Activated CD4-positive, alpha-beta T cell treated with anti-CD3 and anti-CD28 coated beads, Interleukin-2, amount 50 U/mL, for 24 hours (primary cell): ENCODE data around the gene OR5C1.
"Not testable (repeated sequence)": the region's sequence is repeated elsewhere in the genome, so short reads cannot be mapped to it uniquely, and the experiment has no call there.

Source experiments
- DNase-seq, 2 donors: peaks; one replicate each; pipeline ENCODE4 v3.0.0-alpha.2; 2020; ENCODE audit warnings: low read depth in 1 of 2, low spot score in 1 of 2

Gene OR5C1

DNA sequence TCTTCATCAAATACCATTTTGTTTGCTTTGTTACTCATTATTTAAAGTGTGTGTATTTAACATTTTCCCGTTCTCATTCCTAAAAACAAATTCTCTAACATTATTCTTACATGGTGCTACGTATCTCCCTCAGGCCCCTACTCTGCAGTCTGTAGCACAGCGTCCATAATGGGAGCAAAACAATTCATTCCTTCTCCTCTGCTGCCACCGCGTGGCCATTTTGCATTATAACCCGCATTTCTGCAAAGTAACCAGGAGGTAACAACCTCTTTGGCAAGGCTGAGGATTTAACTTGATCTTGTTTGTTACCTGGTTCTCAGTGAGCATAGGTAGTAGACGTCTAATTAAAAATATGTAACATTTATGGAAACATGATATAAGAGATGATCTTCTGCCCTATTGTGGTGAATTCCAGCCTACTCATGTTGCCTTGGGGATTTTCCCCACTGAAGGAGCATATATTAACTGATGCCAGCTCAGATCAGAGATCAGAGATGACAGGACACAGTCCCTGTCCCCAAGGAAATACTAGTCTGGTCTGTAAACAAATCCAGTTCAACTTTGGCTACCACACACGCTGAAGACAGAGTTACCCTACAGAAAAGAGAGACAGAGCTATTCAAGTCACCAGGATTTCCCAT is 21.7 kb downstream of the OR5C1 start:
- DNase-seq, result peak; percentile 65 to 66

DNA sequence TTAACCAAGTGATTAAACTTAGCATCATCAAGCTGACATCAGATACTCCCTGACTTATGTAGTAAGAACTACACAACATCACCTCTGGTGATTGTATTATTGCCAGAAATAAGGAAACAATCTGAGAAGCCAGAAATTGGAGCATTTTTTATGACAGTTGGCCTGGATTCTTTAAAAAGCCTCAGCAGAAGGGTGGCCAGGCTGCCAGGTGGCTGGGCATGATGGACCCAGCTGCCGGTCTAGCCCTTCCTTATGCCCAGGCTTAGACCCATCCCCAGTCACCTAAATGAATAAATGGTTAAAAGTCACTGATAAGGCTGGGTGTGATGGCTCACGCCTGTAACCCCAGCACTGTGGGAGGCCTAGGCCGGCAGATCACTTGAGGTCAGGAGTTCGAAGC is 24.0 kb downstream of the OR5C1 start:
- no peak for DNase-seq

DNA sequence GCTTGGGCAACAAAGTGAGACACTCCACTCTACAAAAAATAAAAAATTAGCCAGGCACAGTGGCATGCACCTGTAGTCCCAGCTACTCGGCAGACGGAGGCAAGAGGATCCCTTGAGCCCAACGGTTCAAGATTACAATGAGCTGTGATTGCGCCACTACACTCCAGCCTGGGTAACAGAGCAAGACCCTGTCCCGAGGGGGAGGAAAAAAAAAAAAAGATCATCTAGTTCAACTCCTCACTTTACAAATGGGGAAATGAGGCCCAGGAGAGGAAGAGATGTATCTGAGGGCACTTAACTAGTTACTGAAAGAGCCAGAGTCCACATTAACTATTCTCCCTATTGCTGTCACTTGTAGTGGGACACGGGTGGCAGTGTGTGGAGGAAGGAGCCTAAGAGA is 25.8 kb downstream of the OR5C1 start:
- DNase-seq, result no peak

DNA sequence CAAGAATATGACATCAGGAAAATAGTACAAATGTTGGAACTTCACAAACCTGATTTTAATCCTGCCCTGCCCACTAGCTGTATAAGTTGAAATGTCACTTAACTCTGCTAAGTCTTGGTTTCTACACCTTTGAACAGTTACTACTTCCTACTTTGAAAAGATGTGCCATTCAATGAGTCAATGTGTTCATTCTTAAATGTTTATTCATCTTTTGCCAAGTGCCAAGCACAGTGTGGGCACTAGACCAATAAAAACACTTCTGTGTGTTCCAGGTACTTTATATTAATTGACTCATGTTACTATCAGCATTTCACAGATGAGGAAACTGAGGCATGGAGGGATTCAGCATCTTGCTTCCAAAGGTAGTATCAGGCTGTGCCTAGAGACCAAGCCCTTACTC is 26.8 kb downstream of the OR5C1 start:
- no peak for DNase-seq

DNA sequence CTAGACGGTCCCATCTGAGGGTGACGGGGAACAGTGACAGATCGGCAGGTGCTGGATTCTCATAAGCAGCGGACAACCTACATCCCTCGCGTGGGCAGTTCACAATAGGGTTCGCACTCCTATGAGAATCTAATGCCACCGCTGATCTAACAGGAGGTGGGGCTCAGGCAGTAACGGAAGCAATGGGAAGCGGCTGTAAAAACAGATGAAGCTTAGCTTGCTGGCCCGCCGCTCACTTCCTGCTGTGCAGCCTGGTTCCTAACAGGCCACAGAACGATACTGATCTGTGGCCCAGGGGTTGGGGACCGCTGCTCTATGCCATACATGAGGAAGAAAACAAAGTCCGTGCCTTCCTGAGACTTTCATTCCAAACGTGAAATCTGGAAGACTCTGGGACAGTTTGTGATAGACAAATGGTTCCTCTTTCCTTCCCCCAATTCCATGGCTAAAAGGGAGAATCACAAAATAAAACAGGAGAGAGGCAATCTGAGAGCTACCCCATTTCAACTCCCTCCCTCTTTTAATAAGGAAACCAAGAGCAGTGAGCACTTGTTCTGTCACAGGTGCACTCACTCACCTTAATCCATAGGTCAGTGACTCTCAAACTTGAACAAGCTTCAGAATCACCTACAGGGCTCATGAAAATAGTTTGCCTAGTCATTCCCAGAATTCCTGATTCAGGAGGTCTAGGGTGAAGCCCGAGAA is 27.6 kb downstream of the OR5C1 start:
- DNase-seq, result peak in 1 of 2 donors; percentile 9

DNA sequence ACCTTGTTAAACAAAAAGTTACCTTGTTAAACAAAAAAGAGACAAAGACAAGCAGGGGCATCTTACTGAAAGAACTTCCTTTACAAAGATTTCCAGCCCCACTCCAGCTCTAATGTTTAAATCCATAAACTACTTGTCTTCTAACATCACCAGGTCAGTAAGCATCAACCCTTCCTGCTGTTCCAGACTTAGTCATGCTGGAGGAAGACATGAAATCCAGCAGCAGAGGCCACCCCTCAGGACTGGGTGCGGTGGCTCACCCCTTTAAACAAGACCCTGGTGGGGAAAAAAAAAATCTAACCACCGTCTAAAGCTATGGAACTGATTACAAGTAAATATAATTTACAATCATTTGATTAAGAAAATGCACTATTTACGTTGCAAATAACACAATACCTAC is 30.6 kb downstream of the OR5C1 start:
- DNase-seq, result no peak

DNA sequence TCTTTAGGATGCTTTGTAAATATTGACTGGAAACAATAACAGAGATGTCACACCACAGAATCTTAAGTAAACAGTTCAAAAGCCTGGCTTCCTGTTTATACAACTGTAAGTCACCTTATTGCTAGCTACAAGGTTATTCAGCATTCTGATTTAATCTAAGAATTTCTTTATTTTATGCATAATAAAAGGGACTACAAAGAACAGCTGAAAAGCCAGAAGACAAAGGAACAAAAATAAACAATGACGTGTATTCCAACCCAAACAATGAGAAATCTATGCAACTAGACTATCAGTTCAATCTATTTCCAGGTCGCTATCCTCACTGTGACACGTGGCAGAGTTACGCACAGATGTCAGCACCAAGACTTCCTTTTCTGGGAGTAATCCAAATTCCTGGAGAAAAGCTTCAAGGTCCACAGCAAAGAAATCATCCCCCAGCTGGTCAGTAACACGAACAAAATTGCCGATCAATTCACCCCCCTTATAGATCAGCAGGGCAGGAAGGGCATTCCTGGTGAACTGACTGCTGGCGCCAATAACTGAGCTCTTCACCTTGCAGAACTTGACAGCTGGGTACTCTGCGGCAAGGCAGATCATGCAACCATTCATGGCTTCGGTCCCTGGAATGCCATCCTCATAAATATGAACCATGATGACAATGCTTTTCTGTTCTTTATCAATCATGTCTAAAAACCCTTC is 31.2 kb downstream of the OR5C1 start:
- no peak for DNase-seq

DNA sequence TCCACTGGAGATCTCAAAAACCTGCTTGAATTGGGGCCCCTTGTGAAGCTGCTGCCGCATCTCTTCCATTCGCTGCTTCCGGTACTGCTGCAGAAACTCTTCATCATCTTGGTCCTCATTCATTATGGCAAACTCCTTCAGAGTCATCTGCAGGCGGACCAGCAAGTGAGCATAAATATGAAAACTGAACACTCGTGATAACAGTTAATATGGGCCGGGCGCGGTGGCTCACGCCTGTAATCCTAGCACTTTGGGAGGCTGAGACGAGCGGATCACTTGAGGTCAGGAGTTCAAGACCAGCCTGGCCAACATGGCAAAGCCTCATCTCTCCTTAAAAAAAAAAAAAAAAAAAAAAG is 31.7 kb downstream of the OR5C1 start:
- DNase-seq, result no peak

DNA sequence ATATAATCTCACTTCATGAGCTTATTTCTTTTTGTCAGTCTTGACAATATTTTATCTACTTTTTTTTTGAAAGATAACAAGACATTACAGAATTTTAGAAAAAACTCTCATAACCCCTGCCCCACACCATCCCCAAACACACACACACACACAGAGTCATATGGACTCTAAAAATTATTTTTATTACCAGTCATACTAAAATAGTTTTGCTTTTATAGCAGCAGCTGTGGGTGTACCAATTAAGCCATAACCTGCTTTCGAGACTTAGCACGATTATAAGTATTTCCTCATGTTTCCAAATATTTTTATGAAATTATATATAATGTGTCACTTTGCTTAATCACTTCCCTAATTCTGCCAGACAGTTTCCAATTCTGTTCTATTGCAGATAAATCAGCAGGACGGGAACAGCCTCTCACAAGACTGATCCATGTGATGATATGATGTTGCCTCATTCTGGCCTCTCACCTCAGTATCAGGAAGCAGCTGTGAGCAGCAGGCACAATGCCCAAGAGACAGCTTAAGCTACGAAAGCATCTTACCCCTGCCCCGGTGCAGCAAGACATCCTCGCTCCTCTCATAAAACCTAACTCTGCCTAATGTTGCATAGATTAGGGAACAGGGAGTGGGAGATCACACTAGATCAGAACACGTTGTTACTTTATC is 32.7 kb downstream of the OR5C1 start:
- no peak for DNase-seq

DNA sequence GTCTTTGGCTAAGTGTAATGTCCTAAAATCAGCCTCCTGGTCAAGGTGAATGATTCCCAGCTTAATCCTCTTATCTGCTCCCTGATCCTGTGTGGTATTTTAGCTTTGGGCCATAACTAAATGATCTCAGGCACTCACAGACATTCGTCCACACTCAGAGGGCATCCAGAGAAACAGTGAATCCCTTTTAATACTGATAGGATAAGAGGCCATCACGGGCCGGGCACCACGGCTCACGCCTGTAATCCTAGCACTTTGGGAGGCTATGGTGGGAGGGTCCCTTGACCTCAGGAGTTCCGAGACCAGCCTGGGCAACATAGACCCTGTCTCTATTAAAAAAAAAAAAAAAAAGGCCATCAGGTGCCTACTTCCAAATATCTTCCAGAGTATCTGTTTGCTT is 33.3 kb downstream of the OR5C1 start:
- no peak for DNase-seq

DNA sequence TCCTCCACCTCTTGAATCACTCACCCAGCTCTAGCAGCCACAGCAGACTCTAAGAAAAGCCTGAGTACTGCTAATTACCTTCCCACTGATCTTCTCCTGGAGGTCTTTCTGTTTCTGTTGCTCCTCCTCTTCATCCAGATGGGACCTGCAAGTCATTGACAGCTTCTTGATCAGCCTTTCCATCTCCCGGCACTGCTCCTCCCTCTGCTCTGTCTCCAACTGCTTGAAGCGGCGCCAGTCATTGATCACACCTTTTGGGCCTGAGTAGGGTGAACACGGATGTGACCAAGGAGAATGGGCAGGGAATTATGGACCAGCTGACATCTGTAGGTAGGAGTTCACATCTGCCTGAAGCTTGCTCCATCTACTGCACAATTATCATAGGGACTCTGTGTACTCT is 34.2 kb downstream of the OR5C1 start:
- no peak for DNase-seq

DNA sequence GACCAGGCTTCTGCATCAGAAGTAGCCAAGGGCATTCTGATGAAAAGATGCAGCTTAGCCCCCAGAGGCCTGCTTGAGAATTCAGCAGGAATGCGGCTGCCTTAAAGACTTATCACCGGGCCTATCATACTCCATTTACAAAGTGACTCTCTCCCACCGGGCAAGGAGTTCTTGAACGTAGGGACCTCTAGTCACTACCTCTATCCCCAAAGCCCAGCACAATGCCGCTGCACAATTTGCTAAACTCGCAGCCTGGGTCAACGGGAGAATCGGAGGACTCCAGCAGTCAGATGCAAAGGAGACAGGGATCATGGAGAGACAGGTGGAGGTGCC is 39.0 kb downstream of the OR5C1 start:
- no peak for DNase-seq

DNA sequence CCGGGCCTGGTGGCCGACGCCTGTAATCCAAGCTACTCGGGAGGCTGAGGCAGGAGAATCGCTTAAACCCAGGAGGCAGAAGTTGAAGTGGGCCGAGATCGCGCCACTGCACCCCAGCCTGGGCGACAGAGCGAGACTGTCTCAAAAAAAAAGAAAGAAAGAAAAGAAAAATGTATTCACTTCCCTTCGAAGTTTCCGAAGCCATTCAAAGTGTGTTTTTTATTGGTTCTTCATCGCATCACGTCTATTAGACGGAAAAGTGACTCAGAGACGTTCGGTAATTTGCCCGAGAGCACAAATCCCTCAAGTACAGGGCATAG is 40.2 kb downstream of the OR5C1 start:
- DNase-seq, result not testable (repeated sequence)

DNA sequence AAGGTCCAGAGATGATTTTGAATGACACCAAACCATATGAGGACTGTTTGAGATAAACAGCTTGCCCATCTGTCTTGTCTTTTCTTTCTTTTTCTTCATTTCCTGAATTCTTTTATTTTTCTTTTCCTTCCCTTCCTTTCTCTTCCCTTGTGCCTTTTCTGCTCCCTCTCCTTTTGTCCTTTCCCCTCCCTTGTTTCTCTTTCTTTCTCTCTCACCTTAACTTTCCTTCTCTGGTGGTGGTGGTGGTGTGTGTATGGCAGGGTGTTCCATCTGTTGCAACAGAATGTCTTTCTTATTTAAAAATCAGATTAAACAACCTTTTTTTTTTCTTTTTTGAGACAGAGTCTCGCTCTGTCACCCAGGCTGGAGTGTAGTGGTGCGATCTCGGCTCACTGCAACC is 43.5 kb downstream of the OR5C1 start:
- DNase-seq, result no peak

DNA sequence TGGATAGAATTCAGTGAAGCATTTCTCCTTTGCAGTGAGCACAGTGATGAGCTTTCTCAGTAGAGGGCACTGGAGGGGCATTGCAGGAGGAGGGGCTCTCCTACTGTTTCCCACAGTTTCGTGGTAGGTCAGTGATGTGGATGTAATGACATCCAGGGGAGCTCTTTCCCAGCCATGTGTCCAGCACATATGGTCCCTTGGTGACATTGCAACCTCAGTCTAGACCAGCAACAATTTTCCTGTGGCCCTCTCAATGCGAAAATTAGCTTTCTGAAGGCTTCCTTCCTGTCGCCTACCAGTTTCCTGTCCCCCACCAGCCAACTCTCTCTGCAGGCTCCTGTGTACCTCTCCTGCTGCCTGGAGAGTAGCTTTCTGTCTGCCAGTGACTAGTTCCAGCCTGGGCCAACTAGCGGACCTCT is 46.6 kb downstream of the OR5C1 start:
- no peak for DNase-seq

DNA sequence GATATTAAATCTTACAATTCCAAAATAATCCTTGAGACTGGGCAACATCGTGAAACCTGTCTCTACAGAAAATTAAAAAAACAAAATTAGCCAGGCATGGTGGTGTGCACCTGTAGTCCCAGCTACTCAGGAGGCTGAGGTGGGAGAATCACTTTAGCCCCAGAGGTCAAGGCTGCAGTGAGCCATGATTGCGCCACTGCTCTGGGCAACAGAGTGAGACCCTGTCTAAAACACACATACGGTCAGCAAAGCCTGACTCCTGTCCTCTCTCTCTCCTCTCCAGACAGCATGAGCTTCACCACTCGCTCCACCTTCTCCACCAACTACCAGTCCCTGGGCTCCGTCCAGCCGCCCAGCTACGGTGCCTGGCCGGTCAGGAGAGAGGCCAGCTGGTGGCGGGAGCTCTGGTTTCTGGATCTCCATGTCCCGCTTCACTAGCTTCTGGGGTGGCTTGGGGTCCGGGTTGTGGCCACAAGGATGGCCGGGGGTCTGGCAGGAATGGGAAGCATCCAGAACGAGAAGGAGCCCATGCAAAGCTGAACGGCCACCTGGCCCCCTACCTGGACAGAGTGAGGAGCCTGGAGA is 48.6 kb downstream of the OR5C1 start:
- no peak for DNase-seq

DNA sequence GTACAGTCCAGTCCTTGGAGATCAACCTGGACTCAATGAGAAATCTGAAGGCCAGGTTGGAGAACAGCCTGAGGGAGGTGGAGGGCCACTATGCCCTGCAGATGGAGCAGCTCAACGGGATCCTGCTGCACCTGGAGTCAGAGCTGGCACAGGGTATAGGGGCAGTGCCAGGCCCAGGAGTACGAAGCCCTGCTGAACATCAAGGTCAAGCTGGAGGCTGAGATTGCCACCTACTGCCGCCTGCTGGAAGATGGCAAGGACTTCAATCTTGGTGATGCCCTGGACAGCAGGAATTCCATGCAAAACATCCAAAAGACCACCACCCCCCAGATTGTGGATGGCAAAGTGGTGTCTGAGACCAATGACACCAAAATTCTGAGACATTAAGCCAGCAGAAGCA is 49.7 kb downstream of the OR5C1 start:
- DNase-seq, result not testable (repeated sequence)
